GM19328 (cell line): Measurements from ENCODE around the gene CIB2.

ENCODE experiments used
- ATAC-seq: cut with Tn5 transposase; IDR thresholded peaks from one replicate; pipeline ENCODE4 v1.9.1; 2021; ENCODE audit warnings: mild to moderate bottlenecking, moderate library complexity; ENCODE audit not compliant: unreplicated experiment

Gene CIB2

DNA sequence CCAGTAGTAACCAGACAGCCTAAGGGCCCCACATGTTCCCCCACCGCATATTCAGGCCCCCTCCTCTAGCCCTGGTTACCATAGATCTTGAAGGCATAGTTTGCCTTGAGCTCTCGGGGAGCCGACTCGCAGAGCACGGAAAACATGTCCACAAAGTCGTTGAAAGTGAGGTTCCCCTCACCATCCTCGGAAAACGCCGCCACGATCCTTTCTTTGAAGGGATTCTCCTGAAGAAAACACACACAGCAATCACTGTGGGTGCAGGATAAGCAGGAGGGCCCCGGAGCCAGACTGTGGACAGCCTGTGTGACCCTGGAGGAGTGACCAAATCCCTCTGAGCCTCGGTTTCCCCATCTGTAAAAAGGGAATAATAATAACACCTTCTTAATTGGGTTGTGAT lies 22.1 kb downstream of the CIB2 start:
- no peak for ATAC-seq

DNA sequence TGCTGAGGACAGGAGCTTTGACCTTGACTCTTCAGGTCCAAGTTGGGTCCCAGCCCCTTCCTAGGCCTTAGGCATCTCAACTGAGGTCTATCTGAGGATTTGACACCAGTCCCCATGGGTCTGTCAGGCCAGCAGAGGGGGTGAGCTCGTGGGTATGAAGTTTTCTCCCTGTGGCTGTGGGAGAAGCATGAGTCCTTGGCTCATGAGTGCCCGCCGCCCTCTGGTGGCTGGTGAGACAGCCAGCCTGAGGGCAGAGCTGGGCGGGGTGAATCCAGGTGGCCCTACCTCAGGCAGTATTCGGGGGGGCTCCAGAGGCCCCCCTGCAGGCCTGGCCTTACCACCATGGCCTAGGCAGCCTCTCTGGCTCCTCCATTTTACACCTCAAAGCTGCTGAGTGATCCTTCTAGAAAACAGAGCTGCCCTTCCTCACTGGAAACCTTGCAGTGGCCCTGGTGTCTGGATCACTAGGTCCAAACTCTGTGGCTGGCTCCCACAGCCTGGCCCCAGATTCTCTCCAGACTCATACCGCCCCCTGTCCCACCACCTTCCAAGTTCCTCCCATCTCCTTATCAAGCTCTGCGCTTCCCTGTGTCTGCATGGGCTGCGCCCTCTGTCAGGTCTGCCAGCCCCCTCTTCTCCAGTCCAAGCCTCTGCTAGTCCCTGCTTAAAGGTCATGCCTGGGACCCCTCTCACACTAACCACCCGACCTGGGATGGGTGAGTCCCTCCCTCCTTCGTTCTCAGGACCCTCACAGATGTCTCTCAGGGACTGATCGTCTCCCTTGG lies 22.8 kb downstream of the CIB2 start:
- ATAC-seq = no peak

DNA sequence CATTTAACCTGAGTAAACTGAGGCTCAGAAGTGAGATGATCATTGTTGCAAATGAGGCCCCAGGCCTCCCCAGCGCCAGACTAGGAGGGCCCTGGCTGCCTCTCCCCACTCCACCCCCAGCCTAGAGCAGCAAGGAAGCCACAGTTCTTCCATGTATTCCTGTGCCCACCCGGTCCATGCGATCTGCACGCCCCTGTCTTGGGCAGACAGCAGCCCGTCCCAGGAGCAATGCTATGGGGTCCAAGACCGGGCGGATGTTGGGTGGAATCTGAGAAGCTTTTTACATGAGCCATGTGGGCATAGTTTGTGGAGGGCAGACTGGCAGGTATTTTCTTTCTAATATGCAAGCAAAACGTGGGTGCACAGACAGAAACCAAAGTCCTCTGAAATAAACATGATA lies 23.8 kb downstream of the CIB2 start:
- no peak for ATAC-seq

- ATAC-seq = no peak
Measured at GRCh38 chr15:78105476-78106241, 25.6 kb downstream of the CIB2 start.

DNA sequence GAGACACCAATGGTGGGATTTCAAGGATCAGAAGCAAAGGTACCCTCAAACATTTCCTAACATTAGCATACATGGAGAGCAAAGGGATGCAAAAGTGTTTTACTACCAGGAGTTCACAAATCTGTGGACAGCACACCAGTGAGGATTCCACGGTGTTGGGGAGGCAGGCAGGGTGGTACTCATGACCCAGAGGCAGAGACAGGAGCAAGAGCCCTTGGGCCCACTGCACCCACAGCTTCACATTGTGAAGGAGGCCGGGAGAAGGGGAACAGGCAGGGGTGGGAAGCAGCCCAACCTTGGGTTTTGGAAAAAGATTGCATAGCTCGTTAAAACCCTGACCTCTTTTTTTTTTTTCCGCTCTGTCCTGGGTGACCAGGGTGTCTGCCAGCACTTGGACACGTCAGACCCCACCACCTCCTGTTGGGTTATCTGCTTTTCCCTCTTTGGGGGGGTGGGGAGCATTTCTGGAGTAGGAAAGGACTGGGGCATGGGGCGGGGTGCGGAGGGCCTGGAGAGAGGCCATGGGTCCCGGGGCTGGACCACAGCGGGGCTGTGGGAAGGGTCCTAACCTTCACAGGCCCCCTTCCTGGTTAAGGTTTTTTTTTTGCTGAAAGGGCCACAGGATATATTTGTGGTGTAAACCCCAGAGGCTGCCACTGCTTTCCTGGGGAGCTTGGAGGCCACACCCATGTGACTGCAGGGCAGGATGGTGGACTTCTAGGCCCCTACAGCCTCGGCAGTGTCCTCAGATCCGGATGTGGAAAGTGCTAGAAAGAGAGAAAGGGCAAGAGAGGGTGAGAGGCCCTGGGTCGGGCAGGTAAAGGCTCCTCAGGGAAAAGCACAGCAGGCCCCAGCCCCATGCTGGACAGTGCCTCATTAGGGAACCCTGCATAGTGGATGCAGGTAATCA lies 26.4 kb downstream of the CIB2 start:
- no peak for ATAC-seq

DNA sequence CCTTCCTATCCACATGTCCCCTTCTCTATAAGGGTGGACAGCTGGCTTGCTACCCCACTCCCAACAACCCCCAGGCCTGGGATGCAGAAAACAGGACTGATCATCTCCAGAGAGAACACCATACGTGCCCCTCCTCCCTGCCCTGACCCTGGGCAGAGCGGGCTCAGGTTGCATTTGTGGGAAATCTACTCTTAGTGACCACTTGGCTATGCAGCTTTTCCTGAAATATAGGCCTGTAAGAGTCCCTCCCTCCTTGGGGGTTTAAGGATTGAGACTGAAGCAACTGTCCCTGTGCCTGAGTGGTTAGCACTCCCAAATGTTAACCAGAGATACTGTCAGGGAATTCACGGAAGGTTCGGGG lies 27.1 kb downstream of the CIB2 start:
- ATAC-seq = no peak

GRCh38 chr15:78103406-78104118 lies 27.7 kb downstream of the CIB2 start:
- peak; percentile 84 for ATAC-seq

GRCh38 chr15:78102741-78103140 lies 28.5 kb downstream of the CIB2 start:
- no peak for ATAC-seq

- ATAC-seq = no peak
Measured at GRCh38 chr15:78102211-78102610, 29.0 kb downstream of the CIB2 start.

DNA sequence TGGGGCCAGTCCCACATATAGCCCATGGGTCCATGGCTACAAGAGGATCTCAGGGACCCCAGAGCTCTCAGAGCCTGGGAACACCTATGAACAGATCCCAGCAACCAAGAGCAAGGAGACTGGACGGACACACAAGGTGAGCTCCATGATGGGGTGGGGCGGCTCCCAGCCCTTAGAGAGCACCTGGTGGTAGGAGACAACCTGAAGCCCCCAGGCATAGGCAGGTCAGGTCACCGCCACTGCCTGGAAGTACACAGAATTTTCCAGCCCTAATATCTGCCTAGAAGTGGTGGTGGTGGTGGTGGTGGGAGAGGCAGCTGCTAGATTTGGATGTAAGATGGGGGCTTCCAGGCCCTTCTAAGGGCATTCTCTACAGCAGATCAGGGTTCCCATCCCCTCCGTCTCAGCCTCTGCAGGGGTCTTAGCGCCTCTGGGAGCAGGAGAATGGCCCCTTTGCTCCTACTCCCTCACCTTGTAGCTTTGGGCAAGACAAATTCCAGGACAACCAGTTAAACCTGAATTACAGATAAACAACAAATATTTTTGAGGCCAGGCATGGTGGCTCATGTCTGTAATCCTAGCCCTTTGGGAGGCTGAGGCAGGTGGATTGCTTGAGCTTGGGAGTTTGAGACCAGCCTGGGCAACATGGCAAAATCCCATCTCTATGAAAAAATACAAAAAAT lies 29.7 kb downstream of the CIB2 start:
- no peak for ATAC-seq

- ATAC-seq = no peak
Measured at GRCh38 chr15:78100886-78101285, 30.4 kb downstream of the CIB2 start.

DNA sequence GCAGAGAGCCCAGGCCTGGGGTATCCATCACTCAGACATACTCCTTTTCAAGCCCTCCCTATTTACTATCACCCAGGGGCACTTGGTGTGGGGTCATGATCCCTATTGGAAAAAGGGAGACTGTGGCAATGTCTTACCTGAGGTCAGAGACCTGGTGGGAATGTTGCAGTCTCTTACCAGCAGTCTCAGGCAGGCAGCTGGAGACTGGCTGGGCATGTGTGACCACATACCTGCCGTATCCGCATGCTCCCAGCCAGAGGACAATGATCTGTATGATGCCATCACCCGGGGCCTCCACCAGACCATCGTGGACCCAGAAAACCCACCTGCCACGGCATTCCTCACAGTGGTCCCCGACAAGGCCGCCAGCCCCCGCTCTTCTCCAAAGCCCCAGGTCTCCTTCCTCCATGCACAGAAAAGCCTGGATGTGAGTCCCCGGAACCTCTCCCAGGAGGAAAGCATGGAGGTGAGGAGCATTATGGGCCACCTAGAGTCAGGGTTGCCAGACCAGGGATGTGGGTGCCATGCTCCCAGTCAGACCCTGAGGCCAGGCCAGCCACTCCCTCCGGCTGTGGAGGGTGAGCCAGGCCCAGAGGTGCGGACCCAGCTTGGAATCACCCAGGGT lies 33.0 kb downstream of the CIB2 start:
- no peak for ATAC-seq

DNA sequence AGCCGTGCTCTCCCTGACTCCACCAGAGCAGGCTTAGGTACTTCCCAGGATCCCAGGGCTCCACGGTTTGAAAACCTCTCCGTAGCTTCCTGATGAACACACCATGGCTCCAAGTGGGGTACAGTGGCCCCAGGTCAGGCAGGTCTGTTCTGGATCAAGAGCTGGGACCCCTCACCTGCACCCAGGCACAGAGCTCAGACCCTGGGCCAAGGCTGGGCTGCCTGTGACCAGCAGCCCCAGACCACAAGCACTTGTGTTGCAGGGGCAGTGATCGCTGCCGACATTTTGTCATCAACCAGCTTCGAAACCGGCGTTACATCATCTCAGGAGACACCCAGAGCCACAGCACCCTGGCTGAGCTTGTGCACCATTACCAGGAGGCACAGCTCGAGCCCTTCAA lies 33.6 kb downstream of the CIB2 start:
- ATAC-seq = no peak

DNA sequence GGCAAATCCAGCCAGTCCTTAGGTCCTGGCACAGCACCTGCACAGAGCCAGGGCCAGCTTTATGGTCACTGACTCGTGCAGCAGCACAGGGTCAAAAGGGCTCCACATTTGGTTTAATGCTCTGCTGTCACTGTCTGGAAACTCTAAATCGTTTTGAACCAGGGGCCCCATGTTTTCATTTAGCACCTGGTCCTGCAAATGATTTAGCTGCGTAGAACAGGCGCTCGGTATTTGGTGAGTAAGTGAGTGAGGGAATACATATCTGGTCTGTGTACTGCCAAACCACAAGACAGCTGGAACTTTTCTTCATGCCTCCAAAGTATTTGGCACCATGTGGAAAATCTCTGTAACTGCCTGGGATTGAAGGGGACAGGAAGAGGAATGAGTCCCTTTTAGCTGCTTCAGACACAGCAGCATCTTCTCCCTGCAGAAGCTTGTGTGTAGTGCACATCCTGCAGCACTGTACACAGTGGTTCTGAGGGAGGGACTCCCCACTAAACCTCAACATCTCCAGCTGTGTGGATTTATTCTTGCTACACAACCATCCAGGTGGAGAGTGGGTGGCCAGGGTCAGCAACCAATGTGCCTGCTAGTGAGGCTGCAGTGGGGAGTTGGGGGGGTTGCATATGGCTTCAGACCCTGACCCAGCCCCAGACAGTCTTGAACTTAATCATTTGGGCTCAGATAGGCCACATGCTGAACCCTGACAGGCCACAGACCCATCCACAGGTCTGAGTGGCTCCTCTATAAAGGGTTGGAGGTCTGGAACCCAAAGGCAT lies 37.8 kb downstream of the CIB2 start:
- no peak for ATAC-seq

DNA sequence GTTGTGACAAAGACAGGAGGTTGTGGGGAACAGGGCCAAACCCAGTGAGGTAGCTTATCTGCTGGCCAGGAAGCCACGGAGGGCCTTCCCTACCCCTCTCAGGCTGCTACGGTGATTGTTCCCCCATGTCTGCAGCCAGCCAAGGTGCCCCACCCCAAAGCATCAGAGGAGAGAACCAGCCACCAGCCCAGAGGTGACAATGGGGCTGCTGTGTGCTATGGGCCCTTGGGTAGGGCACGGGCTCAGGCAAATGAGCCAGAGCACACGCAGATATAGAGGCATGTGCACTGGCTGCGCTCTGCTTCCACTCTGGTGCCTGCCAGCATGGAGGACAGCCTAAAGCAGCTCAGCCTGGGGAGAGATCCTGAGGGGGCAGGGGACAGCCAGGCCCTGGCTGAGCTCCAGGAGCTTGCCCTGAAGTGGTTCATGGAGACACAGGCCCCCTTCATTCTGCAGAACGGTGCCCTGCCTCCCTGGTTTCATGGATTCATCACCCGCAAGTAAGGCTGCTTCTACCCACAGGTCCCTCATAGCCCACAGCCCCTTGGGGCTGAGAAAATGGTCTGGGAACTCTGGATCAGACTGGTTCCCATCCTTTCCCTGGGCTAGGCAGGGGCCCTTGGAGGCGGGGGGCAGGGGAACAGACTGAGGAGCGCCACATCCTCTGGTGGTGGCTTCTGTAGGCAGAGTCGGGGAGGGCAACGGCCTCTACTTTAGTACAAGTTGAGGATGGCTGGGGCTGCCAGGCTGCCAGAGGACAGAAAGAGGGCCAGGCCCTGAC lies 38.8 kb downstream of the CIB2 start, which contains the start of gene SH2D7:
TSS of gene SH2D7 (plus strand) at position 301 of the 781 bp plus-strand sequence. CDS start at position 325, 24 bp downstream.
- no peak for ATAC-seq

- no peak for ATAC-seq
Measured at GRCh38 chr15:78090422-78091063, 40.7 kb downstream of the CIB2 start.

DNA sequence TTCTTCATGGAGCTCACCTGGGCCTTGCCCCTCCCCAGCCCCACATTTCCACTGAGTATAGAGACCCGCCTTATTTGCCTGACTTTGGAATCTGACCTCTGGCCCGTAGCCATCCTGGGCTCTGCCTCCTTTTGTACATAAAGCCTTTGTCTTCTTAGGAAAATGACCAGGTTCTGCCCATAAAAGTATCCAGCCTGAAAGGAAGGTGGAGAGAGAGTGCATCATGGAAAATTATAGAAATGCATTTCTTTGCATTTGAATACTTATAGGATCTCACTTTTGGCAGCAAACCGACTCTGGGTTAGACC lies 42.5 kb downstream of the CIB2 start:
- ATAC-seq = no peak
